C4-2B (cell line): Measurements from ENCODE around the gene MAP2K3.
"Not testable (repeated sequence)": the region's sequence is repeated elsewhere in the genome, so short reads cannot be mapped to it uniquely, and the experiment has no call there.

Experiments
- ZFX ChIP-seq: fragments of 450-650 bp; IDR thresholded peaks from 2 replicates; pipeline ENCODE4 v1.6.1; 2017
- TF ChIP-seq, protein P1 (sequence below): fragments of 450-650 bp; conservative IDR thresholded peaks from 2 replicates; pipeline ENCODE4 v1.5.1; 2017; ENCODE audit warnings: mild to moderate bottlenecking

DNA sequence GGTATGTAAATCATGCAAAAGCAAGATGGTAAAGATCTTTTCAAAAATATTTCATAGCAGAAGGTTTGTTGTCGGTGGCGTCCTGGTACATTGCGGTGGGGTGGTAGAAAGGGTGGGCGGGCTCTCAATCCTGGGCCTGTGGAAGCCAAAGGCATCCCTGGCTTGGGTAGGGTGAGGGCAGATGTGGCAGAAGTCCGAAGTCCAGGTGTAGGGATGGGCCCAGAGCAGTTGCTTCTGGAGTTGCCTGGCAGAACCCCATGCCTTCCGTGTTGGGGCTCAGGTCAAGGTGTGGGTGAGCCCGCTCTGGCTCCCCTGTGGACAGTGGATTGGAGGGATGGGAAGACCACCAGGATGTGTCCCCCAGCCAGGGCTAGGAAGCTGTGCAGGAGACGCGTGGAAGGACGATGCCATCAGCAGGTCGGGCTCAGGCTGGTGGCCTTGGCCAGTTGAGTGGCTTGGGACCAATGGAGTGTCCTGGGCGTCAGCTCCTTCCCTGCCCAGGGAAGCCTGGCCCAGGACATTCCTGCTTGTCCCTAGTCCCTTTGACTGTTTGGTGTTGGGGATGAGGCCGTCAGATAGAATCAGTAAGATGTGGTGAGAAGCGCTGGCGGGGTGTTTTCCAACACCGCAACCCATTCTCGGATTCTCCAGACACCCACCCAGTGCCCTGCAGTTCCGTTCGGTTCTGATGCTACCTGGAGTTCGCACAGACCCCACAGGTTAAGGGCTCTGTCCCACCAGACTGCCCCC, 21.1 kb downstream of the MAP2K3 start:
- TF ChIP-seq, protein P1, sequence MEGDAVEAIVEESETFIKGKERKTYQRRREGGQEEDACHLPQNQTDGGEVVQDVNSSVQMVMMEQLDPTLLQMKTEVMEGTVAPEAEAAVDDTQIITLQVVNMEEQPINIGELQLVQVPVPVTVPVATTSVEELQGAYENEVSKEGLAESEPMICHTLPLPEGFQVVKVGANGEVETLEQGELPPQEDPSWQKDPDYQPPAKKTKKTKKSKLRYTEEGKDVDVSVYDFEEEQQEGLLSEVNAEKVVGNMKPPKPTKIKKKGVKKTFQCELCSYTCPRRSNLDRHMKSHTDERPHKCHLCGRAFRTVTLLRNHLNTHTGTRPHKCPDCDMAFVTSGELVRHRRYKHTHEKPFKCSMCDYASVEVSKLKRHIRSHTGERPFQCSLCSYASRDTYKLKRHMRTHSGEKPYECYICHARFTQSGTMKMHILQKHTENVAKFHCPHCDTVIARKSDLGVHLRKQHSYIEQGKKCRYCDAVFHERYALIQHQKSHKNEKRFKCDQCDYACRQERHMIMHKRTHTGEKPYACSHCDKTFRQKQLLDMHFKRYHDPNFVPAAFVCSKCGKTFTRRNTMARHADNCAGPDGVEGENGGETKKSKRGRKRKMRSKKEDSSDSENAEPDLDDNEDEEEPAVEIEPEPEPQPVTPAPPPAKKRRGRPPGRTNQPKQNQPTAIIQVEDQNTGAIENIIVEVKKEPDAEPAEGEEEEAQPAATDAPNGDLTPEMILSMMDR: not testable (repeated sequence)
- not testable (repeated sequence) for TF ChIP-seq ZFX
